CD14-positive monocyte (primary cell): ENCODE results near the gene KISS1R. TPM values are rescaled to one million over a fixed set of nuclear protein-coding genes. Genes with fewer than 3 reads are reported as not detected.

Source experiments
- DNase-seq, 3 donors: peaks; one replicate each; pipeline ENCODE4 v3.0.0-alpha.2; 2011 to 2022
- H2AFZ ChIP-seq: 2 replicates; pipeline ENCODE4 v1.6.0; 2012; ENCODE audit warnings: mild to moderate bottlenecking, low read depth, low read length, inconsistent platforms; ENCODE audit not compliant: insufficient read depth, poor library complexity, severe bottlenecking
- H3K27ac ChIP-seq, 2 donors: 1 replicate in 1 of 2; 2 replicates in 1 of 2; pipeline ENCODE4 v1.5.1; 2012 to 2013; ENCODE audit warnings: low read length in 2 of 2, control low read depth in 1 of 2, inconsistent platforms in 1 of 2, low read depth in 1 of 2, mild to moderate bottlenecking in 1 of 2
- H3K27me3 ChIP-seq, 2 donors: one replicate each; pipeline versions ENCODE4 v1.6.0 to v1.6.1; 2011 to 2013; ENCODE audit warnings: low read length in 2 of 2; ENCODE audit not compliant: control insufficient read depth in 2 of 2, insufficient read depth in 2 of 2
- H3K36me3 ChIP-seq, 2 donors: replicated peaks in 1 of 2; 1 replicate in 1 of 2; 2 replicates in 1 of 2; pipeline versions ENCODE4 v1.5.1 to v1.6.1; 2012 to 2013; ENCODE audit warnings: low read length in 2 of 2, control low read depth in 1 of 2, inconsistent platforms in 1 of 2, mild to moderate bottlenecking in 1 of 2; ENCODE audit not compliant: insufficient read depth in 2 of 2, control insufficient read depth in 1 of 2
- H3K4me1 ChIP-seq, 2 donors: 1 replicate in 1 of 2; 2 replicates in 1 of 2; pipeline versions ENCODE4 v1.5.1 to v1.6.1; 2012 to 2013; ENCODE audit warnings: low read length in 2 of 2, control low read depth in 1 of 2, inconsistent platforms in 1 of 2, mild to moderate bottlenecking in 1 of 2, moderate library complexity in 1 of 2; ENCODE audit not compliant: insufficient read depth in 2 of 2, control insufficient read depth in 1 of 2
- H3K4me2 ChIP-seq: replicated peaks from 2 replicates; pipeline ENCODE3; 2012; ENCODE audit warnings: low read length, moderate library complexity, mild to moderate bottlenecking; ENCODE audit not compliant: poor library complexity, severe bottlenecking; ENCODE audit errors: extremely low read depth
- H3K4me3 ChIP-seq, 3 experiments: fragments of 200-600 bp in 1 of 3; sonication (generic) in 1 of 3; replicated peaks in 1 of 3; 1 replicate in 2 of 3; 2 replicates in 1 of 3; pipeline ENCODE4 v1.5.1; 2011 to 2013; ENCODE audit warnings: low read length in 3 of 3, mild to moderate bottlenecking in 3 of 3, control low read depth in 2 of 3, low read depth in 2 of 3, inconsistent platforms in 1 of 3, moderate library complexity in 1 of 3
- H3K79me2 ChIP-seq: 2 replicates; pipeline ENCODE4 v1.6.0; 2012; ENCODE audit warnings: mild to moderate bottlenecking, control low read depth, inconsistent platforms, low read length, moderate library complexity; ENCODE audit not compliant: insufficient read depth
- H3K9ac ChIP-seq: 2 replicates; pipeline ENCODE4 v1.6.0; 2017; ENCODE audit warnings: low read length, mild to moderate bottlenecking; ENCODE audit not compliant: insufficient read depth, poor library complexity, severe bottlenecking
- H3K9me3 ChIP-seq, 2 donors: replicated peaks in 1 of 2; 1 replicate in 1 of 2; 2 replicates in 1 of 2; pipeline versions ENCODE4 v1.5.1 to v1.6.1; 2012 to 2013; ENCODE audit warnings: low read length in 2 of 2, control low read depth in 1 of 2; ENCODE audit not compliant: control insufficient read depth in 1 of 2, insufficient read depth in 1 of 2
- H4K20me1 ChIP-seq: 2 replicates; pipeline ENCODE4 v1.6.0; 2012; ENCODE audit warnings: mild to moderate bottlenecking, low read length, control low read depth, moderate library complexity; ENCODE audit not compliant: insufficient read depth
- H3K27ac Mint-ChIP-seq, 7 donors: one replicate each; pipeline ENCODE4 v1.8.0; 2020; ENCODE audit warnings: mild to moderate bottlenecking in 7 of 7, mixed read lengths in 7 of 7, moderate library complexity in 6 of 7, inconsistent platforms in 2 of 7
- H3K27me3 Mint-ChIP-seq, 3 donors: one replicate each; pipeline ENCODE4 v1.8.0; 2021 to 2022; ENCODE audit warnings: low read depth in 3 of 3, mild to moderate bottlenecking in 3 of 3, mixed read lengths in 3 of 3, moderate library complexity in 3 of 3, inconsistent platforms in 1 of 3
- H3K36me3 Mint-ChIP-seq, 2 donors: one replicate each; pipeline ENCODE4 v1.8.0; 2020; ENCODE audit warnings: mixed read lengths in 2 of 2, inconsistent platforms in 1 of 2, mild to moderate bottlenecking in 1 of 2
- H3K4me1 Mint-ChIP-seq: one replicate; pipeline ENCODE4 v1.8.0; 2020; ENCODE audit warnings: mild to moderate bottlenecking, mixed read lengths
- H3K4me3 Mint-ChIP-seq, 2 donors: one replicate each; pipeline ENCODE4 v1.8.0; 2020; ENCODE audit warnings: mild to moderate bottlenecking in 2 of 2, mixed read lengths in 2 of 2, moderate library complexity in 1 of 2
- H3K9me3 Mint-ChIP-seq, 7 donors: one replicate each; pipeline ENCODE4 v1.8.0; 2020 to 2022; ENCODE audit warnings: mixed read lengths in 7 of 7, mild to moderate bottlenecking in 6 of 7, moderate library complexity in 6 of 7, inconsistent platforms in 2 of 7
- CTCF ChIP-seq: fragments of 200-600 bp; IDR thresholded peaks from one replicate; pipeline ENCODE4 v1.8.0; 2022; ENCODE audit warnings: antibody characterized with exemption, mild to moderate bottlenecking
- whole genome bisulfite sequencing: methylation state at CpG from one replicate; pipeline ENCODE4 v1.1.5; 2013; ENCODE audit warnings: missing lambda C conversion rate; ENCODE audit not compliant: insufficient coverage; 5-methylcytosine and 5-hydroxymethylcytosine counted together
- intact Hi-C, 2 donors: fragments of 100-400 bp; cut with micrococcal nuclease; formaldehyde crosslinking; loops; one replicate each; pipeline versions ENCODE4 v1.15.0 to v1.15.1; 2023
- polyA plus RNA-seq, 3 donors: library from polyadenylated mRNA; depleted of rRNA in 1 of 3; unstranded in 2 of 3; stranded (reverse) in 1 of 3; fragments of 300-500 nt in 2 of 3; fragments of >200 nt in 1 of 3; fragmentation: Illumina TruSeq in 2 of 3; gene quantifications; 1 replicate in 2 of 3; 2 replicates in 1 of 3; pipeline ENCODE4 v1.2.3, GENCODE V29; 2012 to 2021
- small RNA-seq: library from RNA; depleted of rRNA; stranded (forward); fragments of <200 nt; gene quantifications from one replicate; pipeline ENCODE3, GENCODE V24; 2012; ENCODE audit warnings: low read depth; ENCODE audit not compliant: insufficient read length

KISS1R gene
- polyA plus RNA-seq, 3 donors: not detected

DNA sequence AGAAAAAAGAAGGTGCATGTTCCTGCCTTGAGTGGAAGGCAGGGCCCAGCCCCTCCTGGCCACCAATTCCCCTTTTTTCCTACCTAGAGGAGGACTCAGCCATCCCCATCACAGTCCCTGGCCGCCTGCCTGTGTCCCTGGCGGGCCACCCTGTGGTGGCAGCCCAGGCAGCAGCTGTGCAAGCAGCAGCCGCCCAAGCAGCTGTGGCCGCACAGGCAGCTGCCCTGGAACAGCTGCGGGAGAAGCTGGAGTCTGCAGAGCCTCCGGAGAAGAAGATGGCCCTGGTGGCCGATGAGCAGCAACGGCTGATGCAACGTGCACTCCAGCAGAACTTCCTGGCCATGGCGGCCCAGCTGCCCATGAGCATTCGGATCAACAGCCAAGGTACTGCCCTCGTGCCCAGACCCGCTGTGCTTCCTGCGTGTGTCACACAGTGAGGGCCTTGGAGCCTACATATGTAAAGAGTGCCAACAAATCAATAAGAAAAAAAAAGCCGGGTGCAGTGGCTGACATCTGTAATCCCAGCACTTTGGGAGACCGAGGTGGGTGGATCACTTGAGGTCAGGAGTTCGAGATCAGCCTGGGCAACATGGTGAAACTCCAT, 49.5 kb downstream of the KISS1R start:
- no peaks in the 10 kb centered on the region for H3K27me3 Mint-ChIP-seq
- H3K4me3 Mint-ChIP-seq: no peak overlapping the region
- TF ChIP-seq CTCF: no peak
- Histone ChIP-seq H3K27me3 (no peaks in the 10 kb centered on the region), H3K9me3 (peaks cover 7 to 20% of the 10 kb centered on the region in 2 donors), H2AFZ (no peak overlapping the region), H3K27ac (no peak overlapping the region), H3K79me2 (peaks cover 13% of the 10 kb centered on the region), H3K9ac (no peak overlapping the region), H3K36me3 (peaks cover 91 to 95% of the 10 kb centered on the region in 2 donors), H4K20me1 (peaks cover 77% of the 10 kb centered on the region), H3K4me2 (no peak overlapping the region), H3K4me1 (peaks cover 0 to 4% of the 10 kb centered on the region in 2 donors), H3K4me3 (no peak overlapping the region)
- peak overlapping the region in 3 of 7 donors; percentile 32 to 79 (median 79) for H3K27ac Mint-ChIP-seq
- H3K4me1 Mint-ChIP-seq: peaks cover 5% of the 10 kb centered on the region
- H3K9me3 Mint-ChIP-seq: peaks cover 13 to 29% (median 16%) of the 10 kb centered on the region in 7 donors
- intact Hi-C loops: no loop called here
- WGBS: 93% methylated on average over 14 of the region's 17 CpGs
- DNase-seq: no peak
- peaks cover 57 to 94% of the 10 kb centered on the region in 2 donors for H3K36me3 Mint-ChIP-seq

Small RNA genes lying within 50 kb of the gene (small RNA-seq; reads per million reads assigned to genes)
- 20.6 reads per million, percentile 87 among the genes with 10 or more reads in this experiment for gene RNU6-9

Other genes with a start within 250 kb of the KISS1R start
- 10 to 100 TPM in 1 of 3 donors, 1 to 10 TPM in 2; 2.5 to 42.1 (median 5.2) TPM for gene FSTL3, start 240.9 kb upstream of the KISS1R start, polyA plus RNA-seq
- 1 to 10 TPM in 1 of 3 donors, under 1 TPM in 2; 0.16 to 1.4 (median 0.78) TPM for gene PRSS57, start 221.9 kb upstream of the KISS1R start, polyA plus RNA-seq
- gene PALM, start 208.4 kb upstream of the KISS1R start, polyA plus RNA-seq: under 1 TPM in 1 of 3 donors, not detected in 2; 0.23 TPM
- not detected for gene MISP, start 166.2 kb upstream of the KISS1R start, polyA plus RNA-seq
- 100 to 1,000 TPM in 1 of 3 donors, 10 to 100 TPM in 2; 62.4 to 117 (median 81.6) TPM for gene PTBP1, start 119.9 kb upstream of the KISS1R start, polyA plus RNA-seq
- gene PLPPR3, start 95.4 kb upstream of the KISS1R start, polyA plus RNA-seq: 1 to 10 TPM in 1 of 3 donors, not detected in 2; 1.2 TPM
- 1 to 10 TPM; 2.7 to 5.7 (median 4.3) TPM for gene AZU1, start 89.5 kb upstream of the KISS1R start, polyA plus RNA-seq
- gene PRTN3, start 76.3 kb upstream of the KISS1R start, polyA plus RNA-seq: under 1 TPM in 1 of 3 donors, not detected in 2; 0.11 TPM
- gene ELANE, start 65.0 kb upstream of the KISS1R start, polyA plus RNA-seq: 1 to 10 TPM in 2 of 3 donors, under 1 TPM in 1; 0.61 to 2.0 (median 1.3) TPM
- gene CFD, start 57.7 kb upstream of the KISS1R start, polyA plus RNA-seq: 100 to 1,000 TPM; 272 to 862 (median 654) TPM
- 10 to 100 TPM; 20.7 to 37.4 (median 32.8) TPM for gene MED16, start 24.1 kb upstream of the KISS1R start, polyA plus RNA-seq
- gene RNU6-9, start 23.8 kb upstream of the KISS1R start, polyA plus RNA-seq: not detected
- 10 to 100 TPM; 70.8 to 99.9 (median 78.7) TPM for gene R3HDM4, start 4.1 kb upstream of the KISS1R start, polyA plus RNA-seq
- gene ARID3A, start 8.7 kb downstream of the KISS1R start, polyA plus RNA-seq: 10 to 100 TPM in 1 of 3 donors, 1 to 10 TPM in 2; 2.1 to 41.6 (median 3.2) TPM
- 10 to 100 TPM; 21.3 to 52.7 (median 49.9) TPM for gene WDR18, start 67.0 kb downstream of the KISS1R start, polyA plus RNA-seq
- gene GRIN3B, start 83.1 kb downstream of the KISS1R start, polyA plus RNA-seq: under 1 TPM in 2 of 3 donors, not detected in 1; 0.13 to 0.27 TPM
- 100 to 1,000 TPM in 1 of 3 donors, 10 to 100 TPM in 2; 37.4 to 417 (median 45.0) TPM for gene TMEM259, start 103.8 kb downstream of the KISS1R start, polyA plus RNA-seq
- not detected for gene RNU6-2, start 104.2 kb downstream of the KISS1R start, polyA plus RNA-seq
- gene CNN2, start 109.3 kb downstream of the KISS1R start, polyA plus RNA-seq: 100 to 1,000 TPM in 2 of 3 donors, 10 to 100 TPM in 1; 69.9 to 213 (median 144) TPM
- gene ABCA7, start 122.8 kb downstream of the KISS1R start, polyA plus RNA-seq: 100 to 1,000 TPM in 1 of 3 donors, 1 to 10 TPM in 2; 1.7 to 104 (median 7.8) TPM
- 100 to 1,000 TPM; 108 to 308 (median 137) TPM for gene ARHGAP45, start 149.8 kb downstream of the KISS1R start, polyA plus RNA-seq
- 100 to 1,000 TPM; 183 to 222 (median 195) TPM for gene POLR2E, start 178.0 kb downstream of the KISS1R start, polyA plus RNA-seq
- 100 to 1,000 TPM; 459 to 508 (median 493) TPM for gene GPX4, start 186.7 kb downstream of the KISS1R start, polyA plus RNA-seq